OCI-LY7 (cell line): Measurements from ENCODE around the gene CXCL1.

ENCODE experiments used
- CTCF ChIP-seq: fragments of 200-600 bp; sonication (generic); conservative IDR thresholded peaks from 2 replicates; pipeline ENCODE4 v1.5.1; 2014; ENCODE audit warnings: mild to moderate bottlenecking, antibody characterized with exemption, low read length, moderate library complexity, mixed read lengths
- EZH2phosphoT487 ChIP-seq: fragments of 200-600 bp; sonication (generic); IDR thresholded peaks from 2 replicates; pipeline ENCODE4 v1.6.1; 2018; ENCODE audit warnings: low read depth, borderline replicate concordance, mild to moderate bottlenecking, mixed run types, antibody characterized with exemption, low read length, moderate library complexity, mixed read lengths

- TF ChIP-seq CTCF, result no peak
- no peak for TF ChIP-seq EZH2phosphoT487
Observed at GRCh38 chr4:73853246-73853704, 15.9 kb upstream of the CXCL1 start, which contains the start of gene PF4V1.
